Left lung (tissue), 10 donors: ENCODE data around the gene MEGF8. TPM values are rescaled to one million over a fixed set of nuclear protein-coding genes. Genes with fewer than 3 reads are reported as not detected.
"Not testable (repeated sequence)": the region's sequence is repeated elsewhere in the genome, so short reads cannot be mapped to it uniquely, and the experiment has no call there.

Experiments
- ATAC-seq: fragments of 200-7000 bp; cut with Tn5 transposase; one replicate; pipeline ENCODE4 v1.9.1; 2020; ENCODE audit warnings: moderate library complexity
- DNase-seq, 4 donors: peaks; one replicate each; pipeline ENCODE4 v3.0.0-alpha.2; 2013 to 2020
- H3K27ac ChIP-seq, 2 donors: fragments of 200-600 bp; sonication (generic) in 1 of 2; one replicate each; pipeline versions ENCODE4 v1.5.0 to v1.8.0; 2020 to 2021
- H3K27me3 ChIP-seq, 2 donors: fragments of 200-600 bp; sonication (generic) in 1 of 2; one replicate each; pipeline versions ENCODE4 v1.5.0 to v1.8.0; 2020 to 2021
- H3K36me3 ChIP-seq, 2 donors: fragments of 200-600 bp; sonication (generic) in 1 of 2; one replicate each; pipeline versions ENCODE4 v1.5.0 to v1.8.0; 2020 to 2021
- H3K4me1 ChIP-seq, 2 donors: fragments of 200-600 bp; one replicate each; pipeline ENCODE4 v1.8.0; 2021
- H3K4me3 ChIP-seq, 2 donors: fragments of 200-600 bp; sonication (generic) in 1 of 2; one replicate each; pipeline versions ENCODE4 v1.5.0 to v1.8.0; 2020 to 2021; ENCODE audit warnings: mild to moderate bottlenecking in 1 of 2
- H3K9me3 ChIP-seq, 2 donors: fragments of 200-600 bp; sonication (generic) in 1 of 2; one replicate each; pipeline versions ENCODE4 v1.5.0 to v1.8.0; 2020 to 2021
- CTCF ChIP-seq, 2 donors: fragments of 200-600 bp; sonication (generic) in 1 of 2; IDR thresholded peaks; one replicate each; pipeline versions ENCODE4 v1.5.0 to v1.8.0; 2021; ENCODE audit warnings: antibody characterized with exemption in 2 of 2
- intact Hi-C, 2 donors: fragments of 100-400 bp; cut with DNase I; formaldehyde crosslinking; loops; one replicate each; pipeline versions ENCODE4 v1.11.2 to v1.14.2; 2022
- polyA plus RNA-seq, 6 donors: library from polyadenylated mRNA; unstranded; fragments of 120-200 nt; gene quantifications; one replicate each; pipeline ENCODE4 v1.2.1, GENCODE V29; 2013; ENCODE audit not compliant: insufficient read length in 6 of 6
- total RNA-seq, 2 donors: library from RNA; stranded (reverse); fragmentation: NEBNext Ultra II Directional; extraction: Animal tissue kit (Norgen Biotek cat#: 25700); gene quantifications; one replicate each; pipeline ENCODE4 v1.2.1, GENCODE V29; 2021
- donor health status: DM: no; HTN: yes; CAD: no.
- donor health status: DM: no; HTN: no; CAD: no.

The MEGF8 gene
- total and polyA plus RNA-seq, 8 donors, result 15.7 to 38.9 (median 34.8) TPM

GRCh38 chr19:42334697-42335373 lies 9.4 kb downstream of the MEGF8 start:
- DNase-seq, result no peak
- Histone ChIP-seq H3K9me3 (no peaks in the 10 kb centered on the region), H3K36me3 (peaks cover 0 to 20% of the 10 kb centered on the region in 2 donors), H3K4me1 (no peaks in the 10 kb centered on the region), H3K4me3 (no peak overlapping the region), H3K27me3 (no peaks in the 10 kb centered on the region), H3K27ac (no peak overlapping the region)
- intact Hi-C loops, result no loop called here
- ATAC-seq, result no peak
- TF ChIP-seq CTCF (IDR thresholded peaks at IDR 0.05), result no peak

GRCh38 chr19:42335374-42335936 lies 10.0 kb downstream of the MEGF8 start:
- no peaks in the 10 kb centered on the region for H3K27me3 ChIP-seq
- no peaks in the 10 kb centered on the region for H3K4me1 ChIP-seq
- ATAC-seq, result no peak
- intact Hi-C loops, result no loop called here
- H3K27ac ChIP-seq, result no peak overlapping the region
- no peaks in the 10 kb centered on the region for H3K9me3 ChIP-seq
- H3K36me3 ChIP-seq, result peaks cover 0 to 20% of the 10 kb centered on the region in 2 donors
- H3K4me3 ChIP-seq, result no peak overlapping the region
- DNase-seq, result no peak
- no peak for TF ChIP-seq CTCF (IDR thresholded peaks at IDR 0.05)

GRCh38 chr19:42335971-42336370 lies 10.5 kb downstream of the MEGF8 start:
- H3K4me3 ChIP-seq, result no peak overlapping the region
- H3K36me3 ChIP-seq, result peaks cover 0 to 20% of the 10 kb centered on the region in 2 donors
- H3K27ac ChIP-seq, result no peak overlapping the region
- H3K27me3 ChIP-seq, result no peaks in the 10 kb centered on the region
- no peaks in the 10 kb centered on the region for H3K9me3 ChIP-seq
- H3K4me1 ChIP-seq, result no peaks in the 10 kb centered on the region
- no peak for TF ChIP-seq CTCF (IDR thresholded peaks at IDR 0.05)
- no peak for ATAC-seq
- DNase-seq, result no peak
- intact Hi-C loops, result no loop called here

GRCh38 chr19:42339126-42339860 lies 13.9 kb downstream of the MEGF8 start:
- intact Hi-C loops, H3K27ac ChIP-seq, H3K9me3 ChIP-seq, H3K4me1 ChIP-seq, H3K27me3 ChIP-seq, ATAC-seq, H3K4me3 ChIP-seq: not testable (repeated sequence)
- DNase-seq, result peak in 1 of 4 donors; percentile 7
- peaks cover 0 to 30% of the 10 kb centered on the region in 2 donors for H3K36me3 ChIP-seq

GRCh38 chr19:42339922-42340321 lies 14.5 kb downstream of the MEGF8 start:
- H3K27me3 ChIP-seq, H3K4me3 ChIP-seq, H3K9me3 ChIP-seq, DNase-seq, ATAC-seq, H3K4me1 ChIP-seq, H3K27ac ChIP-seq, intact Hi-C loops: not testable (repeated sequence)
- H3K36me3 ChIP-seq, result peaks cover 0 to 35% of the 10 kb centered on the region in 2 donors
